Gastrocnemius medialis (tissue), 4 donors: ENCODE results near the gene ACACB.

ENCODE experiments used
- CTCF ChIP-seq, 5 experiments: fragments of 450-650 bp in 3 of 5; fragments of 200-600 bp in 2 of 5; sonication (generic) in 2 of 5; IDR thresholded peaks in 4 of 5; conservative IDR thresholded peaks in 1 of 5; 1 replicate in 4 of 5; 2 replicates in 1 of 5; pipeline ENCODE4 v1.5.1; 2016 to 2019; ENCODE audit warnings: antibody characterized with exemption in 5 of 5, mild to moderate bottlenecking in 3 of 5, moderate library complexity in 3 of 5
- POLR2A ChIP-seq, 2 donors: fragments of 450-650 bp; IDR thresholded peaks; one replicate each; pipeline ENCODE4 v1.6.1; 2017; ENCODE audit warnings: antibody characterized with exemption in 2 of 2, mild to moderate bottlenecking in 2 of 2, moderate library complexity in 2 of 2

GRCh38 chr12:109232731-109233130 lies 116.3 kb downstream of the ACACB start:
- no peak for TF ChIP-seq POLR2A (IDR thresholded peaks at IDR 0.05)
- no peak for TF ChIP-seq CTCF (IDR thresholded peaks at IDR 0.05 in 4 of 5, conservative IDR thresholded peaks at IDR 0.05 in 1 of 5)
